GM12872 (cell line): ENCODE results near the gene PHOSPHO2.

ENCODE experiments used
- CTCF ChIP-seq: IDR thresholded peaks from 3 replicates; pipeline ENCODE4 v1.5.1; 2011; ENCODE audit warnings: low read depth, mild to moderate bottlenecking, low read length, moderate library complexity; ENCODE audit not compliant: insufficient read depth

Gene PHOSPHO2

GRCh38 chr2:169702996-169703395 is 8.7 kb downstream of the PHOSPHO2 start:
- no peak for TF ChIP-seq CTCF

GRCh38 chr2:169704160-169704708 is 10.0 kb downstream of the PHOSPHO2 start:
- TF ChIP-seq CTCF: no peak

- no peak for TF ChIP-seq CTCF
Observed at GRCh38 chr2:169705927-169706326, 11.7 kb downstream of the PHOSPHO2 start.

- no peak for TF ChIP-seq CTCF
Observed at GRCh38 chr2:169707626-169708025, 13.4 kb downstream of the PHOSPHO2 start.

- no peak for TF ChIP-seq CTCF
Observed at GRCh38 chr2:169709331-169709730, 15.1 kb downstream of the PHOSPHO2 start.

- no peak for TF ChIP-seq CTCF
Observed at GRCh38 chr2:169709981-169710380, 15.7 kb downstream of the PHOSPHO2 start.

GRCh38 chr2:169711751-169712509 is 17.7 kb downstream of the PHOSPHO2 start:
- no peak for TF ChIP-seq CTCF
